Measurements from ENCODE around the gene MIPEP. TPM values are rescaled to one million over a fixed set of nuclear protein-coding genes. Genes with fewer than 3 reads are reported as not detected.
"Not testable (repeated sequence)": the region's sequence is repeated elsewhere in the genome, so short reads cannot be mapped to it uniquely, and the experiment has no call there.

The MIPEP gene
- polyA plus RNA-seq, 1 experiment, result 12.4 TPM

DNA sequence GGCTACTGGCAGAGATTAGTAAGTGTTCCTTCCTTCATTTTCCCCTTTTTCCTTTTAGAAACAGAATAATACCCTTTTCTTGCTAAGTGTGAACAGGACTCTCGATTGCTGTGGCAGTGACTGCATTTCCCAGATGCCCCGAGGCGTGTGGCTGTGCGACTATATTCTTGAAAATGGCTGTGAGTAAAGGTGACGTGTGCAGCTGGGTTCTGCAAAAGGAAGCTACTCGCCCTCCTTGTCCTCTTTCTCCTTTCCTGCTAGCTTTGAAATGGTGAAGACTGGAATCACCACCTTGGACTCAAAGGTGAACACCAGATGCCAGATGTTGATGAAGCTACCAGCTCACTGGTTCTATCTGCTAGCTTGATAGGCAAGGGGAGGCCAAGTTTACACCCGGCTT lies 121.4 kb downstream of the MIPEP start:
- Histone ChIP-seq H3K27me3 (ENCODE audit: control insufficient read depth, insufficient read depth, low read length) (no peaks in the 10 kb centered on the region), H3K36me3 (ENCODE audit: control insufficient read depth, insufficient read depth, low read length) (no peaks in the 10 kb centered on the region), H3K4me3 (ENCODE audit: low read depth, low read length) (no peak overlapping the region)
- no peak for DNase-seq (ENCODE audit: low read depth)
- ChIA-PET CTCF (interaction anchor here (0.7 to 1.1 kb wide), 5 partner anchors 10 to 189 kb away, joined by 3 to 4 read pairs (median 3); no protein-coding TSS in a partner anchor), POLR2A (no interaction called here)
- TF ChIP-seq, protein P1, sequence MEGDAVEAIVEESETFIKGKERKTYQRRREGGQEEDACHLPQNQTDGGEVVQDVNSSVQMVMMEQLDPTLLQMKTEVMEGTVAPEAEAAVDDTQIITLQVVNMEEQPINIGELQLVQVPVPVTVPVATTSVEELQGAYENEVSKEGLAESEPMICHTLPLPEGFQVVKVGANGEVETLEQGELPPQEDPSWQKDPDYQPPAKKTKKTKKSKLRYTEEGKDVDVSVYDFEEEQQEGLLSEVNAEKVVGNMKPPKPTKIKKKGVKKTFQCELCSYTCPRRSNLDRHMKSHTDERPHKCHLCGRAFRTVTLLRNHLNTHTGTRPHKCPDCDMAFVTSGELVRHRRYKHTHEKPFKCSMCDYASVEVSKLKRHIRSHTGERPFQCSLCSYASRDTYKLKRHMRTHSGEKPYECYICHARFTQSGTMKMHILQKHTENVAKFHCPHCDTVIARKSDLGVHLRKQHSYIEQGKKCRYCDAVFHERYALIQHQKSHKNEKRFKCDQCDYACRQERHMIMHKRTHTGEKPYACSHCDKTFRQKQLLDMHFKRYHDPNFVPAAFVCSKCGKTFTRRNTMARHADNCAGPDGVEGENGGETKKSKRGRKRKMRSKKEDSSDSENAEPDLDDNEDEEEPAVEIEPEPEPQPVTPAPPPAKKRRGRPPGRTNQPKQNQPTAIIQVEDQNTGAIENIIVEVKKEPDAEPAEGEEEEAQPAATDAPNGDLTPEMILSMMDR (IDR thresholded peaks at IDR 0.05; ENCODE audit: insufficient read depth, low read depth, low read length), result no peak

DNA sequence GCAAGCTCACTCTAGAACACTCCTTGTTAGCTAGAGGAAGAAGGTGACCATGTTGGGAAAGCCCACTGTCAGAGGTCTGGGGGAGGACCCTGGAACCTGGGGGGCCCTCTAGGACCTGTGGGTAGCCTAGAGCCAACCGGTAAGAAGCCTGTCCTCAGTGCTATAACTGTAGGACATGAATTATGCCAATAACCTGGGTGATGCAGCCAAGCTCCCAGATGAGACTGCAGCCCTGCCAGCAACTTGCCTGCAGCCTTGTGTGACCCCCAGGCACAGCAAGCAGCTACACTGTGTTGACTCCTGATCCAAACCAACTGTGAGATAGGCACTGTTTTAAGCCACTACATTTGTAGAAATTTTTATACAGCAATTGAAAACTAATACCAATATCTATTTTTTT lies 122.3 kb downstream of the MIPEP start:
- POLR2A ChIA-PET, result no interaction called here

DNA sequence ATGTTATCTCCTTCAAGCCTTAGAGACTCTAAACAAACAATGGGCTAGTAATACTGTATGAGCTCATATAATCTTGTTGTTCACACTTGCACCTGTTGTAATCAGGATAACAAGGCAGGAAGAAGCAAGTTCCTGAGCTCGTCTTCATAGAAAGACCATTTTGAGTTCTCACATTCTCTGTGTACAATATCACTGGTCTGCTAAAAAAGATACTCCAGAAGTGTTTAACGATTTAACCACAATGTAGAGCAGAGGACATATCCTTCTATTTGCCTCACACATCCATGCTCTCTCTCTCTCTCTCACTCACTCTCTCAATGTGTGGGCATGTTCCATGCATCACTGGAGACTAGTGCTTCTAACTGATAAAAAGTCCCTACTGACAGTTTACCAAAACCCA lies 122.9 kb downstream of the MIPEP start:
- ChIA-PET POLR2A (no interaction called here), CTCF (no interaction called here)
- no peak for DNase-seq (ENCODE audit: low read depth)
- no peaks in the 10 kb centered on the region for H3K36me3 ChIP-seq (ENCODE audit: control insufficient read depth, insufficient read depth, low read length)
- TF ChIP-seq, protein P1 (IDR thresholded peaks at IDR 0.05; ENCODE audit: insufficient read depth, low read depth, low read length), result no peak
- no peaks in the 10 kb centered on the region for H3K27me3 ChIP-seq (ENCODE audit: control insufficient read depth, insufficient read depth, low read length)
- no peak overlapping the region for H3K4me3 ChIP-seq (ENCODE audit: low read depth, low read length)

More for the DNA sequence above, 122.3 kb downstream of the MIPEP start:
- H3K27me3 ChIP-seq (ENCODE audit: control insufficient read depth, insufficient read depth, low read length), result no peaks in the 10 kb centered on the region
- CTCF ChIA-PET, result interaction anchor here (1.0 kb wide), 2 partner anchors 9 to 190 kb away, joined by 3 read pairs; no protein-coding TSS in a partner anchor
- TF ChIP-seq, protein P1 (IDR thresholded peaks at IDR 0.05; ENCODE audit: insufficient read depth, low read depth, low read length), result no peak
- H3K36me3 ChIP-seq (ENCODE audit: control insufficient read depth, insufficient read depth, low read length), result no peaks in the 10 kb centered on the region
- no peak overlapping the region for H3K4me3 ChIP-seq (ENCODE audit: low read depth, low read length)
- DNase-seq (ENCODE audit: low read depth), result no peak

DNA sequence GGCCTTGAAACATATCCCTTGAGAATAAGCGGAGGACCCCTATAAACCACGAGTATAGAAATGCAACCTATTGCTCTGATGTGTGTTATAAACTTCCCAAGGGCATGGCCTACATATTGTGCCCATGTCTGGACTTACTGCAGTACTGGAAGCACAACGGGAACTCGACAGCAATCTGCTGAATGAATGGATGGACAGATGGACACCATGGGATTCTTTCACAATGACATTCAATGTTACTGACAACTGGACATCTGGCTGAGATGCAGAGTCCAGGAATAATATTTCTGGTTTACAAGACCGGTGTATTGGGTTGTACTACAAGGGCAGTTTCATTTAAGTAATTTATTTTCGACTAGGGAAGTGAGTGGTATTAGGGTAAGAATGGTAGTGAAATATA lies 123.7 kb downstream of the MIPEP start:
- TF ChIP-seq, protein P1 (IDR thresholded peaks at IDR 0.05; ENCODE audit: insufficient read depth, low read depth, low read length), result no peak
- CTCF ChIA-PET, result no interaction called here

DNA sequence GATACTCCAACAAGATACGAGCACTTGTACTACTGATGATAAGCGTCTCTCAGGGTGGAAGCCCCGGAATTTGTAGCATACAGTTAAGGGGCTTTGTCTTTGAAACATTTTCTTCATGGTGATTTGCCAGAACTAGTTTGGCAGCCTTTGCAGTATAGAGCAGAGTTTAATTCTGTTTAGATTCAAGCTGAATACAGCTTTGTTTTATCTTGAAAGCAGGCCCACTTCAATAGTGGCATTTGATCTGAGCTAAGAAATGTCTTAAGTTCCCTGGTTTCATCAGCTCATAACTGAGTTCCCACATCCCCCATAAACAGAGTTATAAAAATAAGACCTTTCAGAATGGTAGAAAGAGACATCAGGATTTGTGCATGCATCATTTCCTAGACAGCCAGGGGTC lies 125.9 kb downstream of the MIPEP start:
- TF ChIP-seq, protein P1 (IDR thresholded peaks at IDR 0.05; ENCODE audit: insufficient read depth, low read depth, low read length), result no peak
- no peaks in the 10 kb centered on the region for H3K27me3 ChIP-seq (ENCODE audit: control insufficient read depth, insufficient read depth, low read length)
- no peak for DNase-seq (ENCODE audit: low read depth)
- H3K36me3 ChIP-seq (ENCODE audit: control insufficient read depth, insufficient read depth, low read length), result no peaks in the 10 kb centered on the region
- no peak overlapping the region for H3K4me3 ChIP-seq (ENCODE audit: low read depth, low read length)
- CTCF ChIA-PET, result no interaction called here
- POLR2A ChIA-PET, result no interaction called here

More for the DNA sequence above, 123.7 kb downstream of the MIPEP start:
- POLR2A ChIA-PET, result no interaction called here
- Histone ChIP-seq H3K27me3 (ENCODE audit: control insufficient read depth, insufficient read depth, low read length) (no peaks in the 10 kb centered on the region), H3K36me3 (ENCODE audit: control insufficient read depth, insufficient read depth, low read length) (no peaks in the 10 kb centered on the region), H3K4me3 (ENCODE audit: low read depth, low read length) (no peak overlapping the region)
- DNase-seq (ENCODE audit: low read depth), result no peak

DNA sequence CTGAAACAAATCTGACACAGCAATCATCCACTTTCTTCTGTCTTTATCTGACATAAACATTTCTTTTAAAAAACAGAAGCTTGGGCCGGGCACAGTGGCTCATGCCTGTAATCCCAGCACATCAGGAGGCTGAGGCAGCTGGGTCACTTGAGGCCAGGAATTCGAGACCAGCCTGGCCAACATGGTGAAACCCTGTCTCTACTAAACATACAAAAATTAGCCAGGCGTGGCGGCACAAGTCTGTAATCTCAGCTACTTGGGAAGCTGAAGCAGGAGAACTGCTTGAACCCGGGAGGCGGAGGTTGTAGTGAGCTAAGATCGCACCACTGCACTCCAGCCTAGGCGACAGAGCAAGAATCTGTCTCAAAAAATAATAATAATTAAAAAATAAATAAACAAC lies 127.4 kb downstream of the MIPEP start:
- DNase-seq (ENCODE audit: low read depth); POLR2A ChIA-PET; H3K36me3 ChIP-seq (ENCODE audit: control insufficient read depth, insufficient read depth, low read length); H3K27me3 ChIP-seq (ENCODE audit: control insufficient read depth, insufficient read depth, low read length); H3K4me3 ChIP-seq (ENCODE audit: low read depth, low read length): not testable (repeated sequence)
- CTCF ChIA-PET, result interaction anchor here (0.9 kb wide), 1 partner anchor 9 kb away, joined by 4 read pairs; no protein-coding TSS in a partner anchor

All from BJ (cell line).